ENCODE results near the gene NTM.

GRCh38 chr11:131762346-131763110, 392.1 kb downstream of the NTM start:
- no peak for TF ChIP-seq CTCF (IDR thresholded peaks at IDR 0.05)
- no peak for TF ChIP-seq POLR2A (IDR thresholded peaks at IDR 0.05)

All from adrenal gland (tissue), 5 donors.